ENCODE measurements around the gene CNKSR1. TPM values are rescaled to one million over a fixed set of nuclear protein-coding genes. Genes with fewer than 3 reads are reported as not detected.

CNKSR1 gene
- total and polyA plus RNA-seq, 2 of the 4 experiments (the other 2 are of a cell fraction) = 0.43 TPM; not detected in 1

GRCh38 chr1:26234644-26235370 is 57.5 kb downstream of the CNKSR1 start (continued):
- TF ChIP-seq RCOR1 (IDR thresholded peaks at IDR 0.05; ENCODE audit: insufficient replicate concordance, low read length) (no peak), FOS (IDR thresholded peaks at IDR 0.05; ENCODE audit: low read depth, low read length) (no peak)

GRCh38 chr1:26237230-26237966 is 60.1 kb downstream of the CNKSR1 start:
- Histone ChIP-seq H3K18ac (ENCODE audit: low read depth, low read length) (peak overlapping the region; percentile 20; the same call in 1 of the 2 replicates), H2AK5ac (ENCODE audit: low read depth, low read length) (no peak overlapping the region), H3K9ac (ENCODE audit: low read depth, low read length) (no peak overlapping the region), H3K9me3 (ENCODE audit: control insufficient read depth, insufficient read depth, low read length) (no peaks in the 10 kb centered on the region), H3K79me1 (ENCODE audit: low read depth in 1 of 2, low read length in 2 of 2) (peaks cover 24 to 54% of the 10 kb centered on the region in 2 experiments), H3K9me1 (ENCODE audit: insufficient read depth, low read length) (peaks cover 6% of the 10 kb centered on the region; the same call in 1 of the 2 replicates), H4K5ac (ENCODE audit: low read depth, low read length) (no peak overlapping the region; the same call in 1 of the 2 replicates), H3K23ac (ENCODE audit: low read depth, low read length) (peak overlapping the region; percentile 59; the same call in 1 of the 2 replicates), H4K91ac (ENCODE audit: insufficient read depth, low read depth, low read length) (no peak overlapping the region), H3K4me1 (ENCODE audit: control insufficient read depth, insufficient read depth, low read length) (peaks cover 4% of the 10 kb centered on the region), H2AFZ (replicated peaks; ENCODE audit: low read length, poor library complexity) (no peak overlapping the region), H3K4me2 (ENCODE audit: low read depth, low read length) (peak overlapping the region; percentile 34; the same call in 1 of the 2 replicates), H3K27me3 (ENCODE audit: control insufficient read depth, insufficient read depth, low read length) (no peaks in the 10 kb centered on the region), H2AK9ac (replicated peaks; ENCODE audit: low read depth, low read length, poor library complexity) (no peak overlapping the region), H4K20me1 (ENCODE audit: insufficient read depth, low read length) (no peaks in the 10 kb centered on the region), H2BK5ac (ENCODE audit: low read depth, low read length, poor library complexity, severe bottlenecking) (peak overlapping the region; percentile 29), H3K14ac (replicated peaks; ENCODE audit: low read depth, low read length) (0 out of 2 replicates have a peak overlapping the region, but pooled peaks have one; percentile 10), H3K27ac (ENCODE audit: insufficient read depth, low read length) (no peak overlapping the region), H4K8ac (ENCODE audit: low read depth in 2 of 2, low read length in 2 of 2) (peak overlapping the region in 1 of 2 experiments; percentile 10; a peak in 1 of 4 replicates), H2BK20ac (ENCODE audit: low read depth, low read length) (no peak overlapping the region), H3K36me3 (ENCODE audit: control insufficient read depth, insufficient read depth, low read length) (no peaks in the 10 kb centered on the region), H2BK15ac (ENCODE audit: low read depth, low read length) (no peak overlapping the region), H2BK120ac (ENCODE audit: low read depth, low read length) (peak overlapping the region; percentile 51; the same call in 1 of the 2 replicates), H3K4me3 (ENCODE audit: insufficient read depth, low read depth, low read length) (no peak overlapping the region), H3K56ac (ENCODE audit: extremely low read depth, insufficient read depth, low read length) (no peak overlapping the region), H3K4ac (ENCODE audit: low read depth, low read length) (peak overlapping the region; percentile 24; the same call in 1 of the 2 replicates)
- intact Hi-C loops (cut with micrococcal nuclease) = loop anchor here (10.0 kb wide), 1 partner anchor 133 kb away; no protein-coding TSS in a partner anchor
- ChIA-PET POLR2A (ENCODE audit: unreplicated experiment) (no interaction called here), CTCF (interaction anchor here (1.6 kb wide), 1 partner anchor 42 kb away, joined by 3 read pairs; no protein-coding TSS in a partner anchor)
- no peak for ATAC-seq (ENCODE audit: low read depth)
- BruUV-seq (replicated peaks) = no TSS peak
- TF ChIP-seq NFE2L2 (IDR thresholded peaks at IDR 0.05; ENCODE audit: low read depth, low read length) (peak; percentile 97), MAFK (IDR thresholded peaks at IDR 0.05; ENCODE audit: low read depth, low read length) (peak; percentile 73), CHD1 (IDR thresholded peaks at IDR 0.05; ENCODE audit: low read depth, low read length) (no peak), ELK1 (IDR thresholded peaks at IDR 0.05; ENCODE audit: borderline replicate concordance, low read depth, low read length) (no peak)
- dilution Hi-C loops (cut with HindIII; ENCODE audit: low sequenced_read_pairs, unreplicated experiment) = no loop called here
- in situ Hi-C loops (cut with MboI; ENCODE audit: low sequenced_read_pairs) = no loop called here
- no CpG with 5 or more reads among the region's 6 CpGs for WGBS, 2 experiments (ENCODE audit: extremely low coverage in 2 of 2, insufficient read length in 1 of 2)
- peak; percentile 33 for DNase-seq

All from IMR-90 (cell line).